Uterus (tissue), 2 donors: ENCODE data around the gene PIK3R2.

Experiments
- CTCF ChIP-seq, 4 experiments: fragments of 200-600 bp in 2 of 4; fragments of 450-650 bp in 2 of 4; sonication (generic) in 2 of 4; IDR thresholded peaks; one replicate each; pipeline ENCODE4 v1.5.1; 2016 to 2019; ENCODE audit warnings: antibody characterized with exemption in 4 of 4, mild to moderate bottlenecking in 2 of 4, moderate library complexity in 1 of 4
- POLR2A ChIP-seq, 2 donors: fragments of 450-650 bp; IDR thresholded peaks; one replicate each; pipeline ENCODE4 v1.6.1; 2016; ENCODE audit warnings: antibody characterized with exemption in 2 of 2, mild to moderate bottlenecking in 1 of 2, moderate library complexity in 1 of 2

DNA sequence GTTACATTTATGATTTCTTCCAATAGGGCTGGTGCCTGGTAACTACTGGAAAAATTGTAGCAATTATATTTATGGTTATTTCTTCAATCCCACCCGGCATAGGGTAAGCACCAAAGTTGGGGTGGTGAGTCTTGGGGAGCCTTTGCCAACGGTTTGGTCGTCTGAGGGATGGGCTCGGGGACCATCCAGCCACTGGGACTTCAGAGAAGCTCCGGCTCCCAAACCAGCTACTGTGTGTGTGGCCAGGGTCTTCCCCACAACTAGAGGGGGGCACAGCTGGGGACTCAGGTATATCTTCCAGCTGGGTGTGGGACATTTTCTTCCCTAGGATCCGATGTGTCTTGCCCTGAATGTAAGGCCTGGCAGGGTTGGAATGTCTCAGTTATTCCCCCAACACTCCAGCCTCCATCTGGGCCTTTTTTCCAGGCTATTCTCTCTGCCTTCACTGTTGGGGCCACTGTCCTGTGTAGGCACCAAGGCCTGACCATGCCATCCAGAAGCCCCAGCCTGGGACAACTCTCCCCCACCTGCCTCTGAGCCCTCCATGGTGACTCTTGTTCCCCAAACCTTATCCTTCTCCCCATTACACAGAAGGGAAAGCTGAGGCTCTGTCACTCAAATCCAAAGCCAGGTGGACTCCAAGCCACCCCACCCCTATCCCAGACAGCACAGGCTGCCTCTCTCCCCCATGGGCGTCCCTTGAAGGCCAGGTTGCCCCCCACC lies 19.5 kb downstream of the PIK3R2 start:
- TF ChIP-seq POLR2A (IDR thresholded peaks at IDR 0.05): no peak
- TF ChIP-seq CTCF (IDR thresholded peaks at IDR 0.05): no peak
